Breast epithelium (tissue), 4 donors: ENCODE results near the gene SUFU. TPM values are rescaled to one million over a fixed set of nuclear protein-coding genes. Genes with fewer than 3 reads are reported as not detected.

ENCODE experiments used
- DNase-seq, 2 donors: peaks; one replicate each; pipeline ENCODE4 v3.0.0-alpha.2; 2019; ENCODE audit warnings: low spot score in 2 of 2
- H3K27ac ChIP-seq, 2 donors: fragments of 200-600 bp; sonication (generic) in 1 of 2; one replicate each; pipeline ENCODE4 v1.5.1; 2016 to 2019; ENCODE audit warnings: mild to moderate bottlenecking in 1 of 2
- H3K27me3 ChIP-seq, 2 donors: fragments of 200-600 bp; sonication (generic) in 1 of 2; one replicate each; pipeline versions ENCODE4 v1.5.1 to v1.6.0; 2017 to 2019; ENCODE audit warnings: control low read depth in 1 of 2, mild to moderate bottlenecking in 1 of 2
- H3K36me3 ChIP-seq: fragments of 200-600 bp; one replicate; pipeline ENCODE4 v1.5.1; 2019
- H3K4me1 ChIP-seq, 2 donors: fragments of 200-600 bp; sonication (generic); one replicate each; pipeline ENCODE4 v1.5.1; 2016 to 2019; ENCODE audit warnings: control low read depth in 1 of 2
- H3K4me3 ChIP-seq, 3 donors: fragments of 200-600 bp; sonication (generic); 1 replicate in 2 of 3; 2 replicates in 1 of 3; pipeline ENCODE4 v1.5.1; 2016 to 2019; ENCODE audit warnings: mild to moderate bottlenecking in 3 of 3, moderate library complexity in 2 of 3
- H3K9me3 ChIP-seq, 2 donors: fragments of 200-600 bp; sonication (generic) in 1 of 2; one replicate each; pipeline ENCODE4 v1.5.1; 2016 to 2019; ENCODE audit warnings: control low read depth in 1 of 2
- POLR2A ChIP-seq: fragments of 450-650 bp; IDR thresholded peaks from one replicate; pipeline ENCODE4 v1.6.1; 2016; ENCODE audit warnings: antibody characterized with exemption, mild to moderate bottlenecking, moderate library complexity
- POLR2AphosphoS5 ChIP-seq, 3 donors: sonication (generic); formaldehyde crosslinking; IDR thresholded peaks; one replicate each; pipeline ENCODE4 v1.6.1; 2017; ENCODE audit warnings: antibody characterized with exemption in 3 of 3
- intact Hi-C: fragments of 100-400 bp; cut with DNase I; formaldehyde crosslinking; loops from one replicate; pipeline ENCODE4 v1.15.1; 2023; ENCODE audit warnings: low total_unique reads
- total RNA-seq, 3 donors: library from RNA; depleted of rRNA; stranded (reverse); fragments of >200 nt; gene quantifications; one replicate each; pipeline ENCODE4 v1.1.0, GENCODE V29; 2016
- TF ChIP-seq, protein P1 (sequence below), 3 donors: fragments of 450-650 bp; IDR thresholded peaks; one replicate each; pipeline ENCODE4 v1.5.1; 2016 to 2017; ENCODE audit warnings: antibody characterized with exemption in 3 of 3, mild to moderate bottlenecking in 3 of 3, moderate library complexity in 3 of 3

Gene SUFU
- total RNA-seq, 3 donors from 2014 or later, result 6.2 to 9.1 (median 8.6) TPM

DNA sequence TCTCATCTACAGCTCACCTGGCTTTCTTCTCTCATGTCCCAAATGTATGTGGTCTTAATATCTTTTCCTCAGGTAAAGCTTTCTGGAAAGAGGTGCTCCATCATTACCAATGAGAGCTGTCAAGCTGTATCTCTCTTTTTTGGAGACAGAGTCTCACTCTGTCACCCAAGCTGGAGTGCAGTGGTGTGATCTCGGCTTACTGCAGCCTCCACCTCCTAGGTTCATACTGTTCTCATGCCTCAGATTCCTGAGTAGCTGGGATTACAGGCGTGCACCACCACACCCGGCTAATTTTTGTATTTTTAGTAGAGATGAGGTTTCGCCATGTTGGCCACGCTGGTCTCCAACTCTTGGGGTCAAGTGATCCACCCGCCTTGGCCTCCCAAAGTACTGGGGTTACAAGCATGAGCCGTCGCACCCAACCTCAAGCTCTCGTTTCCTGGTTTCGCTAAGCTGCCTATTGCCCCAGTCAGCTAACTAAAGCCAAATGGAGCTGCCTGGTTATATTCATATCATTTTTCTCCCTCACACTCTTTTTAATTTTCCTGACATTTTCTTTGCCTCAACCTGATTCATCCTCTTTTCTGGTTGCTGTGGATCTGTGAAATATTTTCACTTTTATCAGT is 60.5 kb downstream of the SUFU start:
- Histone ChIP-seq H3K27ac (no peak overlapping the region), H3K4me1 (no peaks in the 10 kb centered on the region), H3K36me3 (no peaks in the 10 kb centered on the region), H3K27me3 (no peaks in the 10 kb centered on the region), H3K9me3 (no peaks in the 10 kb centered on the region), H3K4me3 (no peak overlapping the region)
- no peak for TF ChIP-seq POLR2AphosphoS5 (IDR thresholded peaks at IDR 0.05)
- no peak for TF ChIP-seq POLR2A
- TF ChIP-seq, protein P1, sequence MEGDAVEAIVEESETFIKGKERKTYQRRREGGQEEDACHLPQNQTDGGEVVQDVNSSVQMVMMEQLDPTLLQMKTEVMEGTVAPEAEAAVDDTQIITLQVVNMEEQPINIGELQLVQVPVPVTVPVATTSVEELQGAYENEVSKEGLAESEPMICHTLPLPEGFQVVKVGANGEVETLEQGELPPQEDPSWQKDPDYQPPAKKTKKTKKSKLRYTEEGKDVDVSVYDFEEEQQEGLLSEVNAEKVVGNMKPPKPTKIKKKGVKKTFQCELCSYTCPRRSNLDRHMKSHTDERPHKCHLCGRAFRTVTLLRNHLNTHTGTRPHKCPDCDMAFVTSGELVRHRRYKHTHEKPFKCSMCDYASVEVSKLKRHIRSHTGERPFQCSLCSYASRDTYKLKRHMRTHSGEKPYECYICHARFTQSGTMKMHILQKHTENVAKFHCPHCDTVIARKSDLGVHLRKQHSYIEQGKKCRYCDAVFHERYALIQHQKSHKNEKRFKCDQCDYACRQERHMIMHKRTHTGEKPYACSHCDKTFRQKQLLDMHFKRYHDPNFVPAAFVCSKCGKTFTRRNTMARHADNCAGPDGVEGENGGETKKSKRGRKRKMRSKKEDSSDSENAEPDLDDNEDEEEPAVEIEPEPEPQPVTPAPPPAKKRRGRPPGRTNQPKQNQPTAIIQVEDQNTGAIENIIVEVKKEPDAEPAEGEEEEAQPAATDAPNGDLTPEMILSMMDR (IDR thresholded peaks at IDR 0.05), result no peak
- intact Hi-C loops, result no loop called here
- no peak for DNase-seq

DNA sequence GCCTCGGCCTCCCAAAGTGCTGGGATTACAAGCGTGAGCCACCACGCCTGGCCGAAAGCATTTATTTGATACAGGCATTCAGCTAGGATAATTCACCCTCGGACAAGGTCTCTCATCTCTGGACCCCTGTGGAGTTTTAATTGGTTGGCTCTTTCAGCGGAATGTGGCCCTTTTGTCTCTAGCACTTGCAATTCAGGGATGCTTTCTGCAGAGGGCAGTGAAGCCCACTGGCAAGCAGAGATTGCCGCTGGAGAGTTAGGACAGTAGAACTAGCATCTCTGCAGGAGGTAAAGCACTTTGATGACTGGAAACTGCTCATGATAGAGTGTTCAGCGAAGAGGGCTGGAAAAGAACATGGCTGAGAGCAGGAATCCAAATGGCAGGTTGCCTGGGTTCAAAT is 62.0 kb downstream of the SUFU start:
- no peak for DNase-seq
- H3K9me3 ChIP-seq, result no peaks in the 10 kb centered on the region
- H3K4me1 ChIP-seq, result no peaks in the 10 kb centered on the region
- no peak overlapping the region for H3K27ac ChIP-seq
- no peaks in the 10 kb centered on the region for H3K36me3 ChIP-seq
- TF ChIP-seq POLR2A, result no peak
- no peak overlapping the region for H3K4me3 ChIP-seq
- H3K27me3 ChIP-seq, result no peaks in the 10 kb centered on the region
- intact Hi-C loops, result no loop called here

DNA sequence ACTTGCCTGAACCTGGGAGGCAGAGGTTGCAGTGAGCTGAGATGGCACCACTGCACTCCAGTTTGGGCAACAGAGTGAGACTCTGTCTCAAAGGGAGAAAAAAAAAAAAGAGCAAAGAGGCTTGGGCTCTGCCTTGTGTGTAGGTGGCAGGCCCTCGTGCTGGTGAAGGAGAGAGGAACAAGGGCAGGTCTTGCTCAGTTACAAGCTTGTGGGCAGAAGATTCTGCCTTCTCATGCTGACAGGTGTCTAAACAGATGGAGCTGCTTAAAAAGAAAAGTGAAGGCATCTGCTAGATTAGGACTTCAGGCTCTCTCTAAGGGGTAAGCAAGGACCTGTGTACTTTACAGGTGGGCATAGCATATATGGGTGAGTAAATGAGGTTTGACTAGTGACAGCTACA is 75.0 kb downstream of the SUFU start:
- intact Hi-C loops, result no loop called here
- Histone ChIP-seq H3K36me3 (no peaks in the 10 kb centered on the region), H3K9me3 (no peaks in the 10 kb centered on the region), H3K4me3 (peak overlapping the region in 1 of 3 donors; percentile 27), H3K27ac (peak overlapping the region; percentile 4 to 72), H3K4me1 (no peaks in the 10 kb centered on the region), H3K27me3 (no peaks in the 10 kb centered on the region)
- DNase-seq, result no peak
- no peak for TF ChIP-seq POLR2A
- TF ChIP-seq, protein P1 (IDR thresholded peaks at IDR 0.05), result no peak
- no peak for TF ChIP-seq POLR2AphosphoS5 (IDR thresholded peaks at IDR 0.05)

DNA sequence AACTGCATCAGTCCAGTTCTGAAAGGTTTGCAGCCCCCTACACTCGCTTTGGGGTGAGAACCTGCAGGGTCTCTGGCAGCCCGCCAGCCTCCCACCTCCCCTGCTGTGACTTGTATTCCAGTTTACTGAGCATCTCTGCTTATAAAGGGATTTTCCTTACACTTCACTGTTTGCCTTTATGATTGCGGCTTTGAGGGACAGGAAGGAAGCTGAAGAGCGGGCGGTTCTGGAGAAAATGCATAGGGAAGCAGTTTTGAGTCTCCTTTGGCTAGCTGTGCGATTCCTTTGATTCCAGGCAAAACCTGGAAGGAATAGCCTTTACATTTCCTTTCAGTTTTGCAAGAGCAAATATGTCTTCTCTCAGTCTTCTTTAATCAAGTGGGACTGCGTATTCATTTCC is 75.6 kb downstream of the SUFU start:
- DNase-seq, result no peak
- Histone ChIP-seq H3K4me3 (peak overlapping the region in 2 of 3 donors; percentile 1 to 27), H3K27ac (peak overlapping the region; percentile 4 to 72), H3K9me3 (no peaks in the 10 kb centered on the region), H3K27me3 (no peaks in the 10 kb centered on the region), H3K36me3 (no peaks in the 10 kb centered on the region), H3K4me1 (no peaks in the 10 kb centered on the region)
- intact Hi-C loops, result no loop called here
- TF ChIP-seq, protein P1 (IDR thresholded peaks at IDR 0.05), result no peak
- TF ChIP-seq POLR2AphosphoS5 (IDR thresholded peaks at IDR 0.05), result no peak
- no peak for TF ChIP-seq POLR2A

DNA sequence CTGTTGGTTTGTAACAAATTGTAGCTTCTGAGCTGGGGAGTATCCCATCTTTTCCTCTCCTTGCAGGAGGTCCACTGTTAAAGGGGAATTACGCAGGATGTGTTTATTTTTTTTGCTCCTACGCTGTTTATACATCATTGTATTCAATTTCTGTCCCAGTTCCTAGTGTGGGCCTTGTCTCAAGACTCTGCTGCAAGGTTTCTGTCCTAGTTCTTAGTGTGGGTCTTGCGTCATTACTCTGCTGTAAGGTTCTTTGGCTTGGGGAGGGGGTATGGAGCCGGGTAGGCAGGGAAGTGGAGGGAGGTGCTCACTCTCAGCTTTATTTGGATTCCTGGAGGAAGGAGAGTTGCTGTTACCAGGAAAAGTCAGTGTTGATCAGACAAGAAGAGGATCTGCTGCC is 76.5 kb downstream of the SUFU start:
- intact Hi-C loops, result no loop called here
- Histone ChIP-seq H3K9me3 (no peaks in the 10 kb centered on the region), H3K4me3 (no peak overlapping the region), H3K27me3 (no peaks in the 10 kb centered on the region), H3K27ac (peak overlapping the region; percentile 25 to 78), H3K36me3 (no peaks in the 10 kb centered on the region), H3K4me1 (no peaks in the 10 kb centered on the region)
- TF ChIP-seq, protein P1 (IDR thresholded peaks at IDR 0.05), result no peak
- TF ChIP-seq POLR2A (no peak), POLR2AphosphoS5 (IDR thresholded peaks at IDR 0.05) (no peak)
- DNase-seq, result no peak

DNA sequence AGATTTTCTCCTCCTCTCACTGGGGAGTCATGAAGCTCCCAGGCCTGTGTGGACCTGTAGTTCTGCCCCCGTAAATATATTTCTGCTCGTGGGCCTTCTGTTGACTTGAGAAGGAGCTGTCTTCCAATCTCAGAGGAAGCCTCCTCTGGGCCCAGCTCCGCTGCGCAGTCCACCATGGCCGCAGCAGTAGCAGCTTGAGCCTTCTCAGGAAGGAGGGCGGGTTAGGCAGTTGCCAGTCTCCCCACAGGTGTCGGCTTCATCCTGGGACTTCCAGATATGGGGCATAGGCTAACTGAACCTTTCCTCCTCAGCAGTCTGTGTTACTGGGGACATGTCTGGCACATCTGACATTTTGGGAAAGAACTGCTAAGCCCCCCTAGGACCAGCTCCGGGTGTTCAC is 77.6 kb downstream of the SUFU start:
- intact Hi-C loops, result no loop called here
- Histone ChIP-seq H3K27ac (peak overlapping the region; percentile 31 to 50), H3K36me3 (no peaks in the 10 kb centered on the region), H3K4me1 (no peaks in the 10 kb centered on the region), H3K9me3 (no peaks in the 10 kb centered on the region), H3K4me3 (no peak overlapping the region), H3K27me3 (no peaks in the 10 kb centered on the region)
- no peak for TF ChIP-seq POLR2A
- no peak for TF ChIP-seq POLR2AphosphoS5 (IDR thresholded peaks at IDR 0.05)
- TF ChIP-seq, protein P1 (IDR thresholded peaks at IDR 0.05), result no peak
- no peak for DNase-seq
